GM19324 (cell line): ENCODE measurements around the gene SPATS2.

Experiments
- ATAC-seq: cut with Tn5 transposase; IDR thresholded peaks from one replicate; pipeline ENCODE4 v1.9.1; 2021; ENCODE audit warnings: mild to moderate bottlenecking, moderate library complexity; ENCODE audit not compliant: unreplicated experiment, low FRiP score

Gene SPATS2

GRCh38 chr12:49538510-49539403, 171.5 kb downstream of the SPATS2 start, which contains the start of gene KCNH3:
Gene KCNH3 (plus strand): TSS chr12:49539030. CDS start chr12:49539417, 387 bp downstream.
- no peak for ATAC-seq

- ATAC-seq, result no peak
These were observed 172.4 kb downstream of the SPATS2 start for GRCh38 chr12:49539406-49540228.

GRCh38 chr12:49540229-49541139, 173.2 kb downstream of the SPATS2 start:
- no peak for ATAC-seq

- no peak for ATAC-seq
These were observed 174.0 kb downstream of the SPATS2 start for GRCh38 chr12:49541140-49541861.

GRCh38 chr12:49541911-49542505, 174.7 kb downstream of the SPATS2 start:
- ATAC-seq, result no peak

GRCh38 chr12:49542592-49543160, 175.4 kb downstream of the SPATS2 start:
- no peak for ATAC-seq

- no peak for ATAC-seq
These were observed 176.1 kb downstream of the SPATS2 start for GRCh38 chr12:49543221-49543913.

- no peak for ATAC-seq
These were observed 176.9 kb downstream of the SPATS2 start for GRCh38 chr12:49543914-49544815.

- no peak for ATAC-seq
These were observed 178.6 kb downstream of the SPATS2 start for GRCh38 chr12:49545815-49546214.

GRCh38 chr12:49546481-49546880, 179.2 kb downstream of the SPATS2 start:
- no peak for ATAC-seq

GRCh38 chr12:49547090-49547690, 179.9 kb downstream of the SPATS2 start:
- no peak for ATAC-seq

- ATAC-seq, result no peak
These were observed 181.2 kb downstream of the SPATS2 start for GRCh38 chr12:49548481-49548821.

- no peak for ATAC-seq
These were observed 181.8 kb downstream of the SPATS2 start for GRCh38 chr12:49548822-49549648.

GRCh38 chr12:49549735-49550692, 182.8 kb downstream of the SPATS2 start:
- ATAC-seq, result no peak

- ATAC-seq, result no peak
These were observed 183.5 kb downstream of the SPATS2 start for GRCh38 chr12:49550693-49551252.
